Activated effector memory CD4-positive, alpha-beta T cell treated with Interleukin-2 at 50 U/mL for 16 hours (primary cell): Measurements from ENCODE around the gene FOXE3.
A peak's percentile ranks its signal among the peaks of the same experiment; 100 is the strongest.

Source experiments
- DNase-seq: peaks from one replicate; pipeline ENCODE4 v3.0.0-alpha.2; 2020

Gene FOXE3

GRCh38 chr1:47436304-47436978, 20.4 kb downstream of the FOXE3 start:
- DNase-seq = peak; percentile 69

GRCh38 chr1:47436979-47437446, 20.9 kb downstream of the FOXE3 start:
- DNase-seq = no peak

- DNase-seq = peak; percentile 88
Observed at GRCh38 chr1:47437447-47438164, 21.5 kb downstream of the FOXE3 start, which contains the start of gene FOXD2. Gene FOXD2 (plus strand): TSS chr1:47438044. CDS start chr1:47438136, 92 bp downstream.

GRCh38 chr1:47438165-47439016, 22.3 kb downstream of the FOXE3 start:
- DNase-seq = peak; percentile 31

- no peak for DNase-seq
Observed at GRCh38 chr1:47439017-47439818, 23.1 kb downstream of the FOXE3 start.

GRCh38 chr1:47439819-47440598, 23.9 kb downstream of the FOXE3 start:
- no peak for DNase-seq

GRCh38 chr1:47440599-47441081, 24.6 kb downstream of the FOXE3 start:
- no peak for DNase-seq

- DNase-seq = no peak
Observed at GRCh38 chr1:47441450-47442106, 25.5 kb downstream of the FOXE3 start.

GRCh38 chr1:47442202-47442601, 26.1 kb downstream of the FOXE3 start:
- DNase-seq = no peak

- no peak for DNase-seq
Observed at GRCh38 chr1:47442842-47443529, 26.9 kb downstream of the FOXE3 start.

- DNase-seq = no peak
Observed at GRCh38 chr1:47443530-47444296, 27.6 kb downstream of the FOXE3 start.

GRCh38 chr1:47444297-47444561, 28.1 kb downstream of the FOXE3 start:
- DNase-seq = no peak

GRCh38 chr1:47444562-47445465, 28.7 kb downstream of the FOXE3 start:
- DNase-seq = peak; percentile 9

GRCh38 chr1:47445823-47446550, 29.9 kb downstream of the FOXE3 start:
- DNase-seq = no peak

GRCh38 chr1:47448462-47449222, 32.6 kb downstream of the FOXE3 start:
- no peak for DNase-seq

GRCh38 chr1:47449822-47450552, 33.9 kb downstream of the FOXE3 start:
- DNase-seq = no peak
